GM12878 (cell line): ENCODE measurements around the gene SLC39A8. TPM values are rescaled to one million over a fixed set of nuclear protein-coding genes. Genes with fewer than 3 reads are reported as not detected.

ENCODE experiments used
- ATF2 ChIP-seq: IDR thresholded peaks from 2 replicates; pipeline ENCODE4 v1.6.1; 2012; ENCODE audit warnings: low read length, inconsistent platforms
- CHD2 ChIP-seq: IDR thresholded peaks from 2 replicates; pipeline ENCODE4 v1.6.1; 2011; ENCODE audit warnings: low read depth, low read length, improper control_type of control experiment, borderline replicate concordance
- CREB1 ChIP-seq: IDR thresholded peaks from 2 replicates; pipeline ENCODE4 v1.6.1; 2012; ENCODE audit warnings: low read depth, mild to moderate bottlenecking, inconsistent platforms
- EED ChIP-seq: sonication (generic); IDR thresholded peaks from 2 replicates; pipeline ENCODE4 v1.6.1; 2016; ENCODE audit warnings: antibody characterized with exemption, low read depth
- EP300 ChIP-seq, 2 experiments: fragments of 150-350 bp in 1 of 2; IDR thresholded peaks; 2 replicates each; pipeline ENCODE4 v1.6.1; 2011 to 2012; ENCODE audit warnings: low read depth in 2 of 2, low read length in 2 of 2, borderline replicate concordance in 1 of 2, improper control_type of control experiment in 1 of 2, inconsistent platforms in 1 of 2; ENCODE audit not compliant: control insufficient read depth in 1 of 2
- IRF5 ChIP-seq: fragments of 450-650 bp; IDR thresholded peaks from 2 replicates; pipeline ENCODE4 v1.6.1; 2017; ENCODE audit warnings: borderline replicate concordance
- KLF5 ChIP-seq: fragments of 450-650 bp; IDR thresholded peaks from 2 replicates; pipeline ENCODE4 v1.6.1; 2014; ENCODE audit warnings: mild to moderate bottlenecking; ENCODE audit not compliant: partially characterized antibody
- MAX ChIP-seq: IDR thresholded peaks from 2 replicates; pipeline ENCODE4 v1.6.1; 2012; ENCODE audit warnings: low read depth, low read length, improper control_type of control experiment
- MEF2B ChIP-seq: fragments of 450-650 bp; IDR thresholded peaks from 2 replicates; pipeline ENCODE4 v1.6.1; 2018; ENCODE audit warnings: mild to moderate bottlenecking, moderate library complexity; ENCODE audit not compliant: partially characterized antibody, poor library complexity, severe bottlenecking
- MLLT1 ChIP-seq: fragments of 450-650 bp; IDR thresholded peaks from 2 replicates; pipeline ENCODE4 v1.6.1; 2016; ENCODE audit warnings: mild to moderate bottlenecking
- MTA2 ChIP-seq: fragments of 450-650 bp; IDR thresholded peaks from 2 replicates; pipeline ENCODE4 v1.6.1; 2016; ENCODE audit warnings: low read depth, mild to moderate bottlenecking, moderate library complexity
- NFIC ChIP-seq: IDR thresholded peaks from 2 replicates; pipeline ENCODE4 v1.6.1; 2012; ENCODE audit warnings: low read depth, mild to moderate bottlenecking, inconsistent platforms, low read length, moderate library complexity
- NR2C1 ChIP-seq: fragments of 450-650 bp; IDR thresholded peaks from 2 replicates; pipeline ENCODE4 v1.6.1; 2017; ENCODE audit warnings: antibody characterized with exemption, mild to moderate bottlenecking, moderate library complexity
- NR2F1 ChIP-seq: fragments of 450-650 bp; conservative IDR thresholded peaks from 2 replicates; pipeline ENCODE4 v1.6.1; 2017; ENCODE audit warnings: mild to moderate bottlenecking
- RB1 ChIP-seq: fragments of 450-650 bp; formaldehyde crosslinking; IDR thresholded peaks from 2 replicates; pipeline ENCODE4 v1.6.1; 2017; ENCODE audit warnings: mild to moderate bottlenecking, borderline replicate concordance
- RFX5 ChIP-seq: IDR thresholded peaks from 2 replicates; pipeline ENCODE4 v1.6.1; 2011; ENCODE audit warnings: low read depth, low read length, improper control_type of control experiment
- TCF12 ChIP-seq: IDR thresholded peaks from 2 replicates; pipeline ENCODE4 v1.6.1; 2011; ENCODE audit warnings: low read depth, mild to moderate bottlenecking, low read length
- TCF3 ChIP-seq: IDR thresholded peaks from 2 replicates; pipeline ENCODE4 v1.6.1; 2012; ENCODE audit warnings: low read depth, mild to moderate bottlenecking, low read length, borderline replicate concordance; ENCODE audit not compliant: insufficient read depth
- ZBED1 ChIP-seq: IDR thresholded peaks from 2 replicates; pipeline ENCODE4 v1.6.1; 2016; ENCODE audit warnings: borderline replicate concordance
- ZBTB33 ChIP-seq: fragments of 450-650 bp; IDR thresholded peaks from 2 replicates; pipeline ENCODE4 v1.6.1; 2017; ENCODE audit warnings: mild to moderate bottlenecking
- ZNF384 ChIP-seq: IDR thresholded peaks from 2 replicates; pipeline ENCODE4 v1.6.1; 2012; ENCODE audit warnings: low read depth, mild to moderate bottlenecking, low read length, improper control_type of control experiment, borderline replicate concordance
- polyA plus RNA-seq, 11 experiments: library from polyadenylated mRNA; depleted of rRNA in 4 of 11; unstranded in 6 of 11; stranded (reverse) in 5 of 11; fragments of >200 nt; fragmentation: Nextera tagmentation in 4 of 11; fragmentation: Illumina TruSeq in 1 of 11; extraction: Ambion mirVana in 4 of 11; extraction: Trizol in 1 of 11; gene quantifications; 1 replicate in 1 of 11; 2 replicates in 10 of 11; pipeline versions ENCODE4 v1.2.1 to v1.2.3, GENCODE V29; 2011 to 2016; ENCODE audit warnings: inconsistent platforms in 2 of 11, missing spikeins in 2 of 11, low read depth in 1 of 11
- total RNA-seq, 4 experiments: library from RNA; depleted of rRNA in 3 of 4; stranded (reverse); fragments of >200 nt in 3 of 4; fragmentation: Illumina TruSeq in 1 of 4; extraction: Trizol in 1 of 4; gene quantifications; 2 replicates each; pipeline versions ENCODE4 v1.2.1 to v1.2.3, GENCODE V29; 2013 to 2021

The SLC39A8 gene
- total and polyA plus RNA-seq, 10 of the 15 experiments (the other 5 are each of a cell fraction or from before 2014, with no cell fraction given) = 7.9 to 47.8 (median 32.8) TPM

GRCh38 chr4:102321260-102321995 is 23.9 kb downstream of the SLC39A8 start (continued):
- TF ChIP-seq RB1 = peak; percentile 36; the same call in 1 of the 2 replicates
- TF ChIP-seq TCF12 = no peak
- 0 out of 2 replicates have a peak, but pooled peaks have one; percentile 33 for TF ChIP-seq CREB1
- peak; percentile 48; the same call in 1 of the 2 replicates for TF ChIP-seq ZBED1
- peak; percentile 26; the same call in 1 of the 2 replicates for TF ChIP-seq NFIC
- peak; percentile 93 for TF ChIP-seq ATF2
- no peak for TF ChIP-seq MAX
- TF ChIP-seq ZBTB33 = no peak
- peak; percentile 90 for TF ChIP-seq MEF2B
- TF ChIP-seq EP300 (IDR thresholded peaks at IDR 0.05; ENCODE audit: borderline replicate concordance in 1 of 2, control insufficient read depth in 1 of 2, low read depth in 2 of 2, low read length in 2 of 2) = peak in 1 of 2 experiments; percentile 52; a peak in 1 of 4 replicates
- TF ChIP-seq IRF5 = no peak
- no peak for TF ChIP-seq CHD2
- peak; percentile 76 for TF ChIP-seq NR2C1
- TF ChIP-seq TCF3 = no peak
- 0 out of 2 replicates have a peak, but pooled peaks have one; percentile 20 for TF ChIP-seq NR2F1
- peak; percentile 7; the same call in 1 of the 2 replicates for TF ChIP-seq RFX5
- TF ChIP-seq EED = 0 out of 2 replicates have a peak, but pooled peaks have one; percentile 56
- TF ChIP-seq ZNF384 = no peak
- TF ChIP-seq KLF5 = no peak
- TF ChIP-seq MLLT1 = peak; percentile 96
- 0 out of 2 replicates have a peak, but pooled peaks have one; percentile 44 for TF ChIP-seq MTA2
